ENCODE results near the gene RBBP8. TPM values are rescaled to one million over a fixed set of nuclear protein-coding genes. Genes with fewer than 3 reads are reported as not detected.

The RBBP8 gene
- total RNA-seq, 4 donors from 2014 or later, result 14.2 to 33.5 (median 20.9) TPM

- TF ChIP-seq CTCF (IDR thresholded peaks at IDR 0.05) (no peak), POLR2A (IDR thresholded peaks at IDR 0.05) (no peak), EP300 (IDR thresholded peaks at IDR 0.05) (no peak), POLR2AphosphoS5 (IDR thresholded peaks at IDR 0.05) (no peak)
- Histone ChIP-seq H3K36me3 (no peaks in the 10 kb centered on the region), H3K4me3 (no peak overlapping the region), H3K27ac (no peak overlapping the region), H3K4me1 (peaks cover 0 to 8% (median 6%) of the 10 kb centered on the region in 3 donors), H3K9me3 (no peaks in the 10 kb centered on the region), H3K27me3 (no peaks in the 10 kb centered on the region)
- ATAC-seq, result no peak
- WGBS, 2 donors (ENCODE audit: low coverage in 1 of 2), result 86 to 90% methylated on average over 7 of the region's 7 CpGs
Measured at GRCh38 chr18:23058746-23059415, 125.8 kb downstream of the RBBP8 start.

- no peak for TF ChIP-seq POLR2A (IDR thresholded peaks at IDR 0.05)
- no peak overlapping the region for H3K27ac ChIP-seq
- no peaks in the 10 kb centered on the region for H3K36me3 ChIP-seq
- no peak for ATAC-seq
- H3K27me3 ChIP-seq, result no peaks in the 10 kb centered on the region
- WGBS, 2 donors (ENCODE audit: low coverage in 1 of 2), result 65 to 71% methylated on average over 8 to 9 of the region's 9 CpGs
- no peak overlapping the region for H3K4me3 ChIP-seq
- H3K9me3 ChIP-seq, result no peaks in the 10 kb centered on the region
- no peaks in the 10 kb centered on the region for H3K4me1 ChIP-seq
Measured at GRCh38 chr18:23059541-23060465, 126.7 kb downstream of the RBBP8 start.

GRCh38 chr18:23062011-23062410 lies 128.9 kb downstream of the RBBP8 start:
- Histone ChIP-seq H3K4me3 (no peak overlapping the region), H3K27me3 (no peaks in the 10 kb centered on the region), H3K4me1 (no peaks in the 10 kb centered on the region), H3K36me3 (no peaks in the 10 kb centered on the region), H3K27ac (no peak overlapping the region), H3K9me3 (no peaks in the 10 kb centered on the region)
- no peak for ATAC-seq
- 75 to 79% methylated on average over 1 of the region's 1 CpG for WGBS, 2 donors (ENCODE audit: low coverage in 1 of 2)
- TF ChIP-seq POLR2A (IDR thresholded peaks at IDR 0.05) (no peak), EP300 (IDR thresholded peaks at IDR 0.05) (no peak), POLR2AphosphoS5 (IDR thresholded peaks at IDR 0.05) (no peak), CTCF (IDR thresholded peaks at IDR 0.05) (no peak)

GRCh38 chr18:23063502-23063901 lies 130.4 kb downstream of the RBBP8 start:
- Histone ChIP-seq H3K36me3 (no peaks in the 10 kb centered on the region), H3K27me3 (no peaks in the 10 kb centered on the region), H3K4me1 (no peaks in the 10 kb centered on the region), H3K27ac (no peak overlapping the region), H3K9me3 (no peaks in the 10 kb centered on the region), H3K4me3 (no peak overlapping the region)
- no peak for TF ChIP-seq POLR2A (IDR thresholded peaks at IDR 0.05)
- no peak for TF ChIP-seq CTCF (IDR thresholded peaks at IDR 0.05)
- no peak for TF ChIP-seq POLR2AphosphoS5 (IDR thresholded peaks at IDR 0.05)
- TF ChIP-seq EP300 (IDR thresholded peaks at IDR 0.05), result no peak
- no peak for ATAC-seq
- WGBS, 2 donors (ENCODE audit: low coverage in 1 of 2), result 91% methylated on average over 6 of the region's 6 CpGs; no CpG with 5 or more reads in 1 of the 2 donors

- Histone ChIP-seq H3K9me3 (no peaks in the 10 kb centered on the region), H3K36me3 (no peaks in the 10 kb centered on the region), H3K4me3 (no peak overlapping the region), H3K27me3 (no peaks in the 10 kb centered on the region), H3K4me1 (no peaks in the 10 kb centered on the region), H3K27ac (no peak overlapping the region)
- TF ChIP-seq POLR2AphosphoS5 (IDR thresholded peaks at IDR 0.05) (no peak), CTCF (IDR thresholded peaks at IDR 0.05) (no peak), EP300 (IDR thresholded peaks at IDR 0.05) (no peak)
- no peak for ATAC-seq
- WGBS, 2 donors (ENCODE audit: low coverage in 1 of 2), result 89 to 92% methylated on average over 4 of the region's 4 CpGs
Measured at GRCh38 chr18:23065234-23065806, 132.2 kb downstream of the RBBP8 start.

All from gastroesophageal sphincter (tissue), 4 donors.